K562 (cell line): Measurements from ENCODE around the gene CPED1. TPM values are rescaled to one million over a fixed set of nuclear protein-coding genes. Genes with fewer than 3 reads are reported as not detected.

Experiments
- CBX2 ChIP-seq: fragments of 200-600 bp; sonication (generic); IDR thresholded peaks from one replicate; pipeline ENCODE4 v1.6.1; 2012; ENCODE audit warnings: mild to moderate bottlenecking, low read length, inconsistent platforms; ENCODE audit not compliant: insufficient read depth, poor library complexity, severe bottlenecking
- ELF1 ChIP-seq: fragments of 200-800 bp; sonication (Bioruptor generic); IDR thresholded peaks from 2 replicates; pipeline ENCODE4 v1.6.1; 2016; ENCODE audit warnings: missing genetic modification characterization, missing compliant biosample characterization
- FIP1L1 ChIP-seq: fragments of 200-400 bp; formaldehyde crosslinking; IDR thresholded peaks from 2 replicates; pipeline ENCODE4 v1.6.1; 2018; ENCODE audit warnings: mild to moderate bottlenecking, low read depth, low read length; ENCODE audit not compliant: poor library complexity, severe bottlenecking
- HEY1 ChIP-seq: fragments of 250-450 bp; sonication (Bioruptor Pico); IDR thresholded peaks from 2 replicates; pipeline ENCODE4 v1.5.0; 2020; ENCODE audit warnings: mild to moderate bottlenecking, moderate library complexity, borderline replicate concordance
- HLTF ChIP-seq: fragments of 450-650 bp; IDR thresholded peaks from 2 replicates; pipeline ENCODE4 v1.6.1; 2016
- HMG20B ChIP-seq: fragments of 250-450 bp; sonication (Bioruptor Pico); IDR thresholded peaks from 2 replicates; pipeline ENCODE4 v1.5.0; 2021; ENCODE audit warnings: mild to moderate bottlenecking
- HOXB6 ChIP-seq: fragments of 250-450 bp; sonication (Bioruptor Pico); IDR thresholded peaks from 2 replicates; pipeline ENCODE4 v1.5.1; 2022; ENCODE audit warnings: mild to moderate bottlenecking, borderline replicate concordance
- KAT2B ChIP-seq: IDR thresholded peaks from one replicate; pipeline ENCODE4 v1.6.1; 2012; ENCODE audit warnings: low read depth, mild to moderate bottlenecking, control low read depth, inconsistent platforms, low read length, moderate library complexity
- NCOA1 ChIP-seq: fragments of 450-650 bp; IDR thresholded peaks from 2 replicates; pipeline ENCODE4 v1.6.1; 2016; ENCODE audit warnings: low read depth
- NCOR1 ChIP-seq: fragments of 450-650 bp; IDR thresholded peaks from 2 replicates; pipeline ENCODE4 v1.6.1; 2016; ENCODE audit warnings: mild to moderate bottlenecking, moderate library complexity
- NFIX ChIP-seq: fragments of 250-450 bp; sonication (Bioruptor Pico); IDR thresholded peaks from 2 replicates; pipeline ENCODE4 v1.4.0; 2020; ENCODE audit warnings: low read depth, mild to moderate bottlenecking, moderate library complexity
- POU5F1 ChIP-seq: fragments of 150-350 bp; IDR thresholded peaks from 2 replicates; pipeline ENCODE4 v1.6.1; 2014; ENCODE audit warnings: borderline replicate concordance, low read length, low read depth, mild to moderate bottlenecking; ENCODE audit not compliant: partially characterized antibody
- PRMT5 ChIP-seq: sonication (generic); formaldehyde crosslinking; IDR thresholded peaks from 2 replicates; pipeline ENCODE4 v1.5.0; 2020; ENCODE audit warnings: missing genetic modification reagents
- RBM34 ChIP-seq: fragments of 200-400 bp; formaldehyde crosslinking; IDR thresholded peaks from 2 replicates; pipeline ENCODE4 v1.6.1; 2018; ENCODE audit warnings: low read length, borderline replicate concordance; ENCODE audit not compliant: insufficient read depth
- TFAM ChIP-seq: fragments of 250-450 bp; sonication (Bioruptor Pico); conservative IDR thresholded peaks from 2 replicates; pipeline ENCODE4 v1.5.0; 2021; ENCODE audit warnings: mild to moderate bottlenecking, moderate library complexity
- ZBTB1 ChIP-seq: sonication (generic); formaldehyde crosslinking; IDR thresholded peaks from 2 replicates; pipeline ENCODE4 v1.8.1; 2023; ENCODE audit warnings: missing genetic modification reagents, low read depth, mild to moderate bottlenecking, borderline replicate concordance
- ZC3H11A ChIP-seq: IDR thresholded peaks from 2 replicates; pipeline ENCODE4 v1.6.1; 2012; ENCODE audit warnings: low read depth, low read length, improper control_type of control experiment
- ZNF551 ChIP-seq: fragments of 250-450 bp; sonication (Bioruptor Pico); IDR thresholded peaks from 2 replicates; pipeline ENCODE4 v1.5.0; 2021; ENCODE audit warnings: mild to moderate bottlenecking, moderate library complexity
- polyA plus RNA-seq, 8 experiments: library from polyadenylated mRNA; depleted of rRNA in 4 of 8; stranded (reverse) in 5 of 8; unstranded in 3 of 8; fragments of >200 nt; fragmentation: Nextera tagmentation in 2 of 8; fragmentation: Illumina TruSeq in 1 of 8; extraction: Ambion mirVana in 2 of 8; extraction: Trizol in 1 of 8; gene quantifications; 2 replicates each; pipeline versions ENCODE4 v1.2.1 to v1.2.3, GENCODE V29; 2011 to 2014; ENCODE audit warnings: inconsistent platforms in 1 of 8, missing spikeins in 1 of 8
- total RNA-seq, 7 experiments: library from RNA; depleted of rRNA in 6 of 7; stranded (reverse); fragments of >200 nt in 6 of 7; fragmentation: Illumina TruSeq in 2 of 7; extraction: Trizol in 2 of 7; gene quantifications; 2 replicates each; pipeline versions ENCODE4 v1.2.1 to v1.2.3, GENCODE V29; 2011 to 2021; ENCODE audit warnings: low replicate concordance in 1 of 7
- TF ChIP-seq, protein P1 (sequence below): fragments of 250-450 bp; sonication (Bioruptor Pico); IDR thresholded peaks from 2 replicates; pipeline ENCODE4 v1.4.0; 2020; ENCODE audit warnings: mild to moderate bottlenecking, moderate library complexity
- TF ChIP-seq, protein P2 (sequence below): fragments of 450-650 bp; conservative IDR thresholded peaks from 2 replicates; pipeline ENCODE4 v1.6.1; 2016; ENCODE audit warnings: missing genetic modification characterization, low read depth, mild to moderate bottlenecking, missing compliant biosample characterization, moderate library complexity
- TF ChIP-seq, protein P3 (sequence below): fragments of 250-450 bp; sonication (Bioruptor Pico); IDR thresholded peaks from 2 replicates; pipeline ENCODE4 v1.5.0; 2020; ENCODE audit warnings: mild to moderate bottlenecking, borderline replicate concordance
- TF ChIP-seq, protein P4 (sequence below): fragments of 450-650 bp; formaldehyde crosslinking; IDR thresholded peaks from 2 replicates; pipeline ENCODE4 v1.4.0; 2020; ENCODE audit warnings: mild to moderate bottlenecking, moderate library complexity

The CPED1 gene
- total and polyA plus RNA-seq, 9 of the 15 experiments (the other 6 are each of a cell fraction or from before 2014, with no cell fraction given), result 195 to 393 (median 290) TPM

DNA sequence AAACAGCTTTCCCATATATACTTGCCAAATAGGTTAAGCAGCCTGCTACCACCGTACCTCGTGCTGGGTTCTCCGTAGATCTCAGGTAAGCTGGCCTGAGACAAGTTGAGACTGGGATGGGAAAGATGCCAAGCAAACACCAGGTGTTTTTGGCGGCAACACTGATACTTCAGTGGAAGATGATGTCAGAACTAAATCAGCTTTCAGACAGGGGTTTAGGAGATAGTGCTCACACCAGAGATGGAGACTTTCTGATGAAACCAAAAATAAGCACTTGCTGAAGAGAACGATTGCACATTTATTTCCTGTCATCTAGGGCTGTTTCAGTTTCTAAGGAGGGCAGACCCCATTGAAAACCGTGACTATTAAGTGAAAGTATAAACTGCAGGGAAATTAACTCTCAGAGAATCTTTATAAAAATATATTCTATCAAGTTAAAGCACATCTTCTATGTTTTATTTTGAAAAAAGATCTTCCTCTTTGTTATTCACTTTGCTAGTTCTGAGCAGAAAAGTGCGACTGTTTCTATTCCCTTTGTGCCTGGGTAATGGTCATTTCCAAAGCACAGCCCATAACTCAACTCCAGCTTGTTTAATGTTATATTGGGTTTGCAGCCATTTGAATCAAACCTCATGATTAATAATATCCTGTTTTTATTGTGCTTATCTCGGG is 149.9 kb downstream of the CPED1 start (continued):
- TF ChIP-seq HOXB6 (CRISPR knock-in tag) (no peak), TFAM (CRISPR knock-in tag) (no peak), CBX2 (no peak), NCOA1 (0 out of 2 replicates have a peak, but pooled peaks have one; percentile 34), NFIX (CRISPR knock-in tag) (0 out of 2 replicates have a peak, but pooled peaks have one; percentile 22), HMG20B (CRISPR knock-in tag) (no peak), ELF1 (tag) (no peak), NCOR1 (no peak), ZBTB1 (CRISPR knock-in tag) (no peak), HEY1 (CRISPR knock-in tag) (no peak), ZC3H11A (no peak), PRMT5 (no peak), RBM34 (no peak), HLTF (no peak), ZNF551 (no peak), KAT2B (no peak), FIP1L1 (no peak), POU5F1 (no peak)
- TF ChIP-seq, protein P1, sequence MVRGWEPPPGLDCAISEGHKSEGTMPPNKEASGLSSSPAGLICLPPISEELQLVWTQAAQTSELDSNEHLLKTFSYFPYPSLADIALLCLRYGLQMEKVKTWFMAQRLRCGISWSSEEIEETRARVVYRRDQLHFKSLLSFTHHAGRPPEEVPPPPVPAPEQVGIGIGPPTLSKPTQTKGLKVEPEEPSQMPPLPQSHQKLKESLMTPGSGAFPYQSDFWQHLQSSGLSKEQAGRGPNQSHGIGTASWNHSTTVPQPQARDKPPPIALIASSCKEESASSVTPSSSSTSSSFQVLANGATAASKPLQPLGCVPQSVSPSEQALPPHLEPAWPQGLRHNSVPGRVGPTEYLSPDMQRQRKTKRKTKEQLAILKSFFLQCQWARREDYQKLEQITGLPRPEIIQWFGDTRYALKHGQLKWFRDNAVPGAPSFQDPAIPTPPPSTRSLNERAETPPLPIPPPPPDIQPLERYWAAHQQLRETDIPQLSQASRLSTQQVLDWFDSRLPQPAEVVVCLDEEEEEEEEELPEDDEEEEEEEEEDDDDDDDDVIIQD (CRISPR knock-in tag), result no peak
- TF ChIP-seq, protein P2, sequence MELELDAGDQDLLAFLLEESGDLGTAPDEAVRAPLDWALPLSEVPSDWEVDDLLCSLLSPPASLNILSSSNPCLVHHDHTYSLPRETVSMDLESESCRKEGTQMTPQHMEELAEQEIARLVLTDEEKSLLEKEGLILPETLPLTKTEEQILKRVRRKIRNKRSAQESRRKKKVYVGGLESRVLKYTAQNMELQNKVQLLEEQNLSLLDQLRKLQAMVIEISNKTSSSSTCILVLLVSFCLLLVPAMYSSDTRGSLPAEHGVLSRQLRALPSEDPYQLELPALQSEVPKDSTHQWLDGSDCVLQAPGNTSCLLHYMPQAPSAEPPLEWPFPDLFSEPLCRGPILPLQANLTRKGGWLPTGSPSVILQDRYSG, result no peak
- TF ChIP-seq, protein P3, sequence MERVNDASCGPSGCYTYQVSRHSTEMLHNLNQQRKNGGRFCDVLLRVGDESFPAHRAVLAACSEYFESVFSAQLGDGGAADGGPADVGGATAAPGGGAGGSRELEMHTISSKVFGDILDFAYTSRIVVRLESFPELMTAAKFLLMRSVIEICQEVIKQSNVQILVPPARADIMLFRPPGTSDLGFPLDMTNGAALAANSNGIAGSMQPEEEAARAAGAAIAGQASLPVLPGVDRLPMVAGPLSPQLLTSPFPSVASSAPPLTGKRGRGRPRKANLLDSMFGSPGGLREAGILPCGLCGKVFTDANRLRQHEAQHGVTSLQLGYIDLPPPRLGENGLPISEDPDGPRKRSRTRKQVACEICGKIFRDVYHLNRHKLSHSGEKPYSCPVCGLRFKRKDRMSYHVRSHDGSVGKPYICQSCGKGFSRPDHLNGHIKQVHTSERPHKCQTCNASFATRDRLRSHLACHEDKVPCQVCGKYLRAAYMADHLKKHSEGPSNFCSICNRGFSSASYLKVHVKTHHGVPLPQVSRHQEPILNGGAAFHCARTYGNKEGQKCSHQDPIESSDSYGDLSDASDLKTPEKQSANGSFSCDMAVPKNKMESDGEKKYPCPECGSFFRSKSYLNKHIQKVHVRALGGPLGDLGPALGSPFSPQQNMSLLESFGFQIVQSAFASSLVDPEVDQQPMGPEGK (CRISPR knock-in tag), result no peak
- TF ChIP-seq, protein P4, sequence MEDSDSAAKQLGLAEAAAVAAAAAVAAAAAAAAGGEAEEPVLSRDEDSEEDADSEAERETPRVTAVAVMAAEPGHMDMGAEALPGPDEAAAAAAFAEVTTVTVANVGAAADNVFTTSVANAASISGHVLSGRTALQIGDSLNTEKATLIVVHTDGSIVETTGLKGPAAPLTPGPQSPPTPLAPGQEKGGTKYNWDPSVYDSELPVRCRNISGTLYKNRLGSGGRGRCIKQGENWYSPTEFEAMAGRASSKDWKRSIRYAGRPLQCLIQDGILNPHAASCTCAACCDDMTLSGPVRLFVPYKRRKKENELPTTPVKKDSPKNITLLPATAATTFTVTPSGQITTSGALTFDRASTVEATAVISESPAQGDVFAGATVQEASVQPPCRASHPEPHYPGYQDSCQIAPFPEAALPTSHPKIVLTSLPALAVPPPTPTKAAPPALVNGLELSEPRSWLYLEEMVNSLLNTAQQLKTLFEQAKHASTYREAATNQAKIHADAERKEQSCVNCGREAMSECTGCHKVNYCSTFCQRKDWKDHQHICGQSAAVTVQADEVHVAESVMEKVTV, result 0 out of 2 replicates have a peak, but pooled peaks have one; percentile 17
